Measurements from ENCODE around the gene CAND2.

CAND2 gene

GRCh38 chr3:12796171-12797123 is at the start of gene CAND2:
TSS of gene CAND2 (plus strand) at chr3:12796680. CDS start at chr3:12796721, 41 bp downstream.
- DNase-seq (ENCODE audit: low spot score) = no peak

DNA sequence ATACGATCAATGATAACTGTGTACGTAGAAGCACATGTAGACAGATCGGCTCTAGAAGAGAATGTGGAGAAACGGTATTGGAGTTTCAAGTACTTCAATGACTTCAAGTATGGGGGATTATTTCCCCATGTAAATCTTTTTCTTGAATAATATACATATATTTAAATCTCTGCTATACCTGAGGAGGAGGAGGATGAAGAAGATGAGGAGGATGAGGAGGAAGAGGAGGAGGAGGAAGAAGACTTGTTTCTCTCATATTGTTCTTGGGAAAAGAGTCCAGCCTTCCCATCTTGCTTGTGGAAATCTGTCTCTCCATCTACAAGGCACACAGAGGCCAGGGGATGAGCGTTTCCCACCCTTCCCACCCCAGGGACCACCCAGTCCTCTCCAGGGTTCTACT is 48.0 kb upstream of the CAND2 start:
- DNase-seq (ENCODE audit: low spot score) = no peak

DNA sequence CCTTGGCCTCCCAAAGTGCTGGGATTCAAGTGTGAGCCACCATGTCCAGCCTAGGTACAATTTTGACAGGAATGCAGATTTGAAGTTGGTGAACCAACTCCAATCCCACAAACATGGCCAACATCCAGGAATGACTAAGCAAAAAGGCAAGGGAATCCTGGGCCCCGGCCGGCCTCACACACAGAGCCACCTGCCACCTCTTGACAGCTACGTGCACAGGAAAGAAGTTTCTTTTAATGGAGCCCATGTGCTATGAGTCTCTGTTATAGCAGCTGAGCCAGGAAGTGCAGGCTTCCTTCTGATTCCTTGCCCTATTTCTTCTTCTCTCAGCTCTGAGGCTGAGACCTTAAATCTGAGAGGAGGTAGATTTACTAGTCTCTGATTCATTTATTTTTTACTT is 46.3 kb upstream of the CAND2 start:
- peak; percentile 38 for DNase-seq (ENCODE audit: low spot score)

DNA sequence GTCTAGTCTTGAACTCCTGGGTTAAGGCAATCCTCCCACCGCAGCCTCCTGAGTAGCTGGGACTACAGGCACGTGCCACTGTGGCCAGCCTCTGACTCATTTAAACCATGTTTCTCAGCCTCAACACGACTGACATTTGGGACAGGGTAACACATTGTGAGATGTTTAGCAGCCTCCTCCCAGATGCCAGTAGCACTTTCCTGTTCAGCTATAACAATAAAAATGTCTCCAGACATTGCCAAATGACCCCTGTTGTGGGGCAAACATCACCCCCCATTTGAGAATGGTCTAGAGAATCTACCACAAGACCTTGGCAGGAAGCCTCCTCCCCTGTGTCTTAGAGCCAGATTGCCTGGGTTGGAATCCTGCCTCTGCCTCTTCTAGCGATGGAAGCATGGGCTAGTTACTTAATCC is 45.8 kb upstream of the CAND2 start:
- no peak for DNase-seq (ENCODE audit: low spot score)

- no peak for DNase-seq (ENCODE audit: low spot score)
These were observed 44.9 kb upstream of the CAND2 start for GRCh38 chr3:12751571-12751970.

DNA sequence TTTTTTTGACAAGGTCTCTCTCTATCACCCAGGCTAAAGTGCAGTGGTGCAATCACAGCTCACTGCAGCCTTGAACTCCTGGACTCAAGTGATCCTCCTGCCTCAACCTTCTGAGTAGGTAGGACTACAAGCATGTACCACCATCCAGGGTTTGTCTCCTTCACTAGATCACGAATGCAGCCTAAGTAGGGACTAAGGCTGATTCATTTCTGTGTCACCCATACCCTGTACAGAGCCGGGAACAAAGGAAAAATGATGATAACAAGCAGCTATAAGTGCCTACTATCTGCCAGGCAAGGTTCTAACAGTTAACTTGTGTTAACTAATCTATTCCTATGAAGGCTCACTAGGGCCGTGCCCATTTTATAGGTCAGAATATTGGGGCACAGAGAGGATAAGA is 44.4 kb upstream of the CAND2 start:
- no peak for DNase-seq (ENCODE audit: low spot score)

GRCh38 chr3:12752809-12753208 is 43.7 kb upstream of the CAND2 start:
- no peak for DNase-seq (ENCODE audit: low spot score)

- no peak for DNase-seq (ENCODE audit: low spot score)
These were observed 43.0 kb upstream of the CAND2 start for GRCh38 chr3:12753275-12754028.

DNA sequence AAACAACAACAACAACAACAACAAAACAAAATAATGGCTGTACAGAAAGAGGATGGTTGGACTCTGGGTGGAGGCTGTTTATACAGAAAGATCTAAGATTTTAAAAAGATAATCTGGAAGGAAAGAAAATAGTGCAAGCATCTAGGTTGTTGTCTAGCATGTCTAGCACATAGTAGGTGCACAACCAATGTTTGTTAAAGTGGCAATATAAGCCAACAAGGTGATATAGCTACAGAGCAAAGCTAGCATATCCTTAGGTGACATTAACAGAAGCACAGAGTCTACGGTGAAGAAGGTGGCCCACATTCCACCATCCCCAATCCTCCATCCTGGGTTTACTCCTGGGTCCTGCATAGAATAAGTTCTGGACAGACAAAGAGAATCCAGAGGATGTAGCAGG is 42.2 kb upstream of the CAND2 start:
- DNase-seq (ENCODE audit: low spot score) = no peak

DNA sequence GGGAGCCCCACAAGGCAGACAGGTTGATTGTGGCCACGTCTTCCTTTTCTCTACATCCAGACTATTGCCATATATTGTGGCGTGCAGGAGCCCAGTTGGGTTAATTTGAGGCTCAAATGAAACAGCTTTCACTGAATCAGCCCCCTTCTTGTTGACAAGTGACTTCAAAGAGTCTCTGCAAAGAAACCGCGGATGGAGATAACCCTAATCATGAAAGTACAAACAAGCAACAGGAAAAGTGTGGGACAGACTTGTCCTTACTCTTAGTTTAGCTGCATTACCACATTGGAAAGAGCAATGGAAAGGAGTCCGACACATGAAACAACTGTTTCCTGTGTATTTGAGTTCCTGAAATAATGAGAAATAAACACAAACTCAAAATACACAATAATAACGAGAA is 40.7 kb upstream of the CAND2 start:
- no peak for DNase-seq (ENCODE audit: low spot score)

DNA sequence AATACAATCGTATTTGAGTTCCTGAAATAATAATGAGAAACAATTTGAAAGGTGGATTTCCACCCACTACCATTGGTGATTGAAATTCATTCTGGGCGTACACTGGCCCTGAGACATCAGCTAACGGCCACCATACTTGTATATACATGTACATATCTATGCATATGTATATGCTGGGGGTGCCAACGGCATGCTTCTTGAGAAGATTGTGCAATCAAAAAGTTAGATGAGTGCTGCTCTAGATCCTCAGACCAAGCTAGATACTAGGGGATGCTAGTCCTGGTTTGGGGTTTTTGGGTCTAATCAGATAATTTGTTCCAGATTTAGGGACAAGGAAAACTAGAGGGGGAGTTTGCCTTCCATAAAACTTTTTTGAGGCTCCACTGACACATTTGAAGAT is 40.3 kb upstream of the CAND2 start:
- DNase-seq (ENCODE audit: low spot score) = no peak

DNA sequence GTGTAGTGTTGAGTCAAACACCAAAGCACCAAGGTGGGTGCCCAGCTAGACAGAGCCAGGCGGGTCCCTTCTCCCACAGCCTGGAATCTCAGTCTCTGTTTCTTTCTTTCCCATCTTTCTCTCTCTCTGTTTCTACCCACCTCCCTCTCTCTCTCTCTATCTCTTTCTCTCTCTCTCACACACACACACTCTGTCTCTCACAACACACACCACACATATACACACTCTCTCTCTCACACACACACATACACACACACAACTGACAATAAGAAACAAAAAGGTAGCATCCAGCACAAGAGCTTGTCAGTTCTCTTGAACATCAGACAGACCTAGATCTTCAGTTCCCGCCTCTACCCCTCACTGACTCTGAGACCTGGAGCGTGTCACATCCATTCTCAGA is 39.8 kb upstream of the CAND2 start:
- no peak for DNase-seq (ENCODE audit: low spot score)

DNA sequence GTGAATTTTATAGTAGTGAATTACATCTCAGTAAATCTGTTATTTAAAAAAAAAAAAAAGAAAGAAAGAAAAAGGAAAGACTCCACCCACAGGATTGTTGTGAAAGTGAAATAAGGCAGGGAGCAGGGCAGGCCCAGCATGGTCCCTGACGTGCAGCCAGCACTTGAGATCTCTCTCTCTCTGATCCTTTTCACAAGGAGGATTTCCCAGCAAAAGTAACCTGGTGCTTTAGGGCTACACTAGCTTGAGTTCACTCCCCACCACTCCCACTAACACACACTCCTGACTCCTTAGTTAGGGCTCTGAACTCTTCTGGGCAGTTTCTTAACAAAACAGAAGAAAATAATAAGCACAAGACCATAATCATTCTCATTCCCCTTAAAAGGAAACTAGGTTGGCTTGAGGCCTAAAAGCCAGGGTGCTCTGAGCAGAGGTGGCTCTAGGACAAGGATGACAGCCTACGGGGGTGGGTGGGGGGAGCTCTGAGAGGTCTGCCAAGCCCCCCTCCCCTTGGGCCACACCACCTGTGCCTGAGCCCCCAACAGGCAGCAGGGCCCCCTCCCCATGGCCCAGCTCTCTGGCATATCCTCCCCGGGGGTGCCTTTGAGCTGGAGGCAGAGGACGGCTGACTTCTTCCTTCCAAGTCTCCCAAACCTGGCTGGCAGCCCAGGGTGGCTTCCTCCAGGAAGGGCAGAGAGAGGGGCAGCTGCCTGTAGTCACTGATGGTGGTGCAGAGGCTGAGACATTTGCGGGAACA is 38.3 kb upstream of the CAND2 start:
- DNase-seq (ENCODE audit: low spot score) = no peak

DNA sequence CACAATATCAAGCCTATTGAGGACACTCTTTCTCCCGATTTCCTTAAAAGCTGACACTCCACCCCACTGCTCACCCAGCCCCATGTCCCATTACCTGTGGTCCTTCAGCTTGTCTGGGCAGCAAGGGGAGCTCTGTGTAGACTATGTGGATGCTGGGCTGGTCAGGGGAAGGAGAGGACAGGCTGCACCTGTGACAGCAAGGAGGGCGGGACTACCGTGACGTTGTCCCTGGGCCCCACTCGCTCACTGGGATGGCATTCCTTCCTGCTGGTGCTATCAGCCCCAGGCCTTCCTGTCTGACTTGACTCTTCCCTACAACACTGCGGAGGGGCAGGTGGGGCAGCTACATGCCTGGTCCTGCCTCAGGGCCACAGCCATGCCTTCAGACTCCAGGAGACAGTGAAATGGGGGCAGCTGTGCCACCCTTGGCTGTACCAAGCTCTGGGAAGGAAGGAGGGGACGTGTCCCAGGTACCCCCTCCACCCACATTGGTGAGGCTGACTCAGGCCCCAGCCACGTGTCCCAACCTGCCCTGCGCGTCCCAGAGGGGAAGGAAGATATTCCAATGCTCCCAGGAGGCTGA is 37.3 kb upstream of the CAND2 start, which contains the start of gene TMEM40:
TSS of gene TMEM40 (minus strand) at position 163 of the 583 bp plus-strand sequence. CDS start 9,427 bp downstream, outside the sequence.
- peak; percentile 35 for DNase-seq (ENCODE audit: low spot score)

DNA sequence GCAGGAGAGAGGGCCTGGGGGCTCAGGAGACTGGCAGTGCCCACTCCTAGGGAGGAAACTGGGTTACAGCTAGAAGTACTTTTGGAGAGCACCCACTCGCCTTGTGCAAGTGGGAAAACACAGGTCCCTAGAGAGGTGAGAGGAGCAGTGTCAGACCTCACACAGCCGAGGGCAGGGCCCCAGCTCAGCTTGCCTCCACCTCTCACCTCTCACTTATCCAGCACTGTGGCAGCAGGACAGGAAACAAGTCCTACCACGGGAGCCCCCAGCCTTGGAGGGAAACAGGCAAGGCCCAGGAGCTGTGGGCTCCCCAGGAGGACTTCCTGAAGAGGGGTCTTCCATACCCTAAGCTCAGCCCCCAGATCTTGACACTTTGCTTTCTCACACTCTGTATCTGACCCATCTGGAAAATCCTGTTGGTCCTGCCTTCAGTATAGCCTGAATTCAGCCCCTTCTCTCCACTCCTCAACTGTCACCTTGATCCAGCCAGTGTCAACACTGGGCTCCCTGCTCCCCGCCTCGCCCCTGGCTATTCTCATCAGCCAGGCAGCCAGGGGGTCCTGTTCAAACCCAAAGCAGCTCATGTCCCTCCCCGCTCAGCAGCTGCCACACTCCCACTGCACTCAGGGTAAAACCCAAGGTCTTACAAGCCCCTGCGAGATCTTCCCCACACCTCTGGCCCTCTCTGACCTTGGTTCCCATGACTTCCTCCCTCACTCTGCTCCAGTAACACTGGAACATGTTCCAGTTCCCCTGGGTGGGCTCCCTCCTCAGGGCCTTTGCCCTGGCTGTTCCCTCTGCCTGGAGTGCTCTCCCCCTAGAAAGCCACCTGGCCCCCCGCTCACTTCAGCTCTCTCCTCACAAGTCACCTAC is 36.6 kb upstream of the CAND2 start:
- DNase-seq (ENCODE audit: low spot score) = no peak

DNA sequence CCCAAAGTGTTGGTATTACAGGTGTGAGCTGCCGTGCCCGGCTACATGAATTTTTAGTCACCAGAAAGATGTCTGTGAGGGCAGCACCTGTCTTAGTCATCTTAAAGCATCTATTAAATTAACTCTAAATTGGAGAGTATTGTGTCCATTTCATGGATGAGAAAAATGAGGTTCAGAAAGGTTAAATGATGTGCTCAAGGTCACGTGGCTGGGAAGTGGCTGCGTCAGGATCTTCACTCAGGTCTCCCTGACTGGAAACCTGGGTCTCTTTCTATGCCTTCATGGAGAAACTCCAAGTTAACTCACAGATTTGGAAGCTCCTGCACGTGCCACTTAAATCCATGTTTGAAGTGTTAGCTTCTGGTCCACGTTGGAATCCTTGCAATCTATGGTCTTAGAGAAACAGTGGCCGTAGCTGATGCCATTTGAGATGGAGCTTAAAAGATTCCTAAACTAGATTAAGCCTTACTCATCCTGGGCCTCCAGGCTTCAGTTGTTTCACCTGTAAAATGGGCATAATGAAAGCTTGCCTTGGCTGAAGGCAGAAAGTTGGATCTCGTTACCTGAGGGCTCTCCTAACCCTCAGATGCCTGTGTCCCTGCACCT is 32.2 kb upstream of the CAND2 start:
- DNase-seq (ENCODE audit: low spot score) = no peak

DNA sequence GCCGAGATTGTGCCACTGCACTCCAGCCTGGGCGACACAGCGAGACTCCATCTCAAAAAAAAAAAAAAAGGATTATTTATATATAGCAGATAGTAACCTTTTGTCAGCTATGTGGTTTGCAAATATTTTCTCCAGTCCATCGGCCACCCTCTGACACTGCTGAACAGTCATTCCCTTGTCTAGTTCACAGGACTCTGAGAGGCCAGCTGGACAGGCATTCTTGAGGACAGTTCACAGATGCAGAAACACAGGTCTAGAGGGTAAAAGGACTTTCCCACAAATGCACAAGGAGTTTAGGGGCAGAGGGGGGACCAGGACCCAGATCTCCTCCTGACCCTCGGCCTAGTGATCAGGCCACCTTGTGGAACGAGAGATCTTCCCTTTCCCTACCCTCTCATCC is 29.9 kb upstream of the CAND2 start:
- no peak for DNase-seq (ENCODE audit: low spot score)

GRCh38 chr3:12768579-12769527 is 27.6 kb upstream of the CAND2 start:
- DNase-seq (ENCODE audit: low spot score) = no peak

- DNase-seq (ENCODE audit: low spot score) = no peak
These were observed 26.7 kb upstream of the CAND2 start for GRCh38 chr3:12769761-12770160.

Measured in LoVo (cell line).